HG02870 (cell line): ENCODE measurements around the gene PVALB.

ENCODE experiments used
- ATAC-seq: cut with Tn5 transposase; IDR thresholded peaks from one replicate; pipeline ENCODE4 v1.9.1; 2021; ENCODE audit warnings: mild to moderate bottlenecking, moderate library complexity; ENCODE audit not compliant: unreplicated experiment

PVALB gene

GRCh38 chr22:36816636-36817524 is at the start of gene PVALB:
PVALB (minus strand) TSS chr22:36817035; CDS start chr22:36817005, 30 bp downstream.
- no peak for ATAC-seq

- no peak for ATAC-seq
Observed at GRCh38 chr22:36865346-36865745, 48.5 kb upstream of the PVALB start.

- no peak for ATAC-seq
Observed at GRCh38 chr22:36864454-36865215, 47.8 kb upstream of the PVALB start.

- no peak for ATAC-seq
Observed at GRCh38 chr22:36863979-36864378, 47.1 kb upstream of the PVALB start.

- ATAC-seq: no peak
Observed at GRCh38 chr22:36863281-36863680, 46.4 kb upstream of the PVALB start.

- no peak for ATAC-seq
Observed at GRCh38 chr22:36862251-36863242, 45.7 kb upstream of the PVALB start.

GRCh38 chr22:36860821-36861659 is 44.2 kb upstream of the PVALB start, which contains the start of gene NCF4:
NCF4 (plus strand) TSS chr22:36861006; CDS start chr22:36861172, 166 bp downstream.
- peak; percentile 66 for ATAC-seq

GRCh38 chr22:36860438-36860820 is 43.6 kb upstream of the PVALB start:
- no peak for ATAC-seq

- ATAC-seq: no peak
Observed at GRCh38 chr22:36860017-36860416, 43.2 kb upstream of the PVALB start.

GRCh38 chr22:36858966-36859365 is 42.1 kb upstream of the PVALB start:
- no peak for ATAC-seq

GRCh38 chr22:36858156-36858555 is 41.3 kb upstream of the PVALB start:
- ATAC-seq: no peak

GRCh38 chr22:36856792-36857135 is 39.9 kb upstream of the PVALB start:
- ATAC-seq: no peak

- no peak for ATAC-seq
Observed at GRCh38 chr22:36856121-36856791, 39.4 kb upstream of the PVALB start.

GRCh38 chr22:36855478-36855877 is 38.6 kb upstream of the PVALB start:
- no peak for ATAC-seq

GRCh38 chr22:36853407-36854099 is 36.7 kb upstream of the PVALB start:
- no peak for ATAC-seq

- no peak for ATAC-seq
Observed at GRCh38 chr22:36852056-36852973, 35.5 kb upstream of the PVALB start.

GRCh38 chr22:36850682-36851081 is 33.8 kb upstream of the PVALB start:
- no peak for ATAC-seq

- ATAC-seq: no peak
Observed at GRCh38 chr22:36850056-36850455, 33.2 kb upstream of the PVALB start.
